ENCODE data around the gene PRSS48.

DNA sequence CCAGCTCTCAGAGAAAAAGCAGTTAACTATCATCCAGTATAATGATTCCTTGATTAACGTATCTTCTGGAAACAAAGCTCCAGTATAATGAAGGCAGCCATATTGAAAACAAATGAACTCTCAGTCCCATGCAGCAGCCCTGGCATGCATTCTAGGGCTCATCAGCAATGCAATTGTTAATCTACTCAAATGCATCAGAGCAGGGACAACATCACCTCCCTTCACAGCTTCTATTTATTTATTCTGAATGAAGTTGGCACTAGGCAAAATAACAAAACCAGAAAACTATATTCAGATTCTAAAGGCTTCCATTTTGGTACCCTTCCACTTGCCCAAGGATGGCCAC lies 37.0 kb downstream of the PRSS48 start:
- no peak for TF ChIP-seq POLR2A (IDR thresholded peaks at IDR 0.05)
- TF ChIP-seq, protein P1, sequence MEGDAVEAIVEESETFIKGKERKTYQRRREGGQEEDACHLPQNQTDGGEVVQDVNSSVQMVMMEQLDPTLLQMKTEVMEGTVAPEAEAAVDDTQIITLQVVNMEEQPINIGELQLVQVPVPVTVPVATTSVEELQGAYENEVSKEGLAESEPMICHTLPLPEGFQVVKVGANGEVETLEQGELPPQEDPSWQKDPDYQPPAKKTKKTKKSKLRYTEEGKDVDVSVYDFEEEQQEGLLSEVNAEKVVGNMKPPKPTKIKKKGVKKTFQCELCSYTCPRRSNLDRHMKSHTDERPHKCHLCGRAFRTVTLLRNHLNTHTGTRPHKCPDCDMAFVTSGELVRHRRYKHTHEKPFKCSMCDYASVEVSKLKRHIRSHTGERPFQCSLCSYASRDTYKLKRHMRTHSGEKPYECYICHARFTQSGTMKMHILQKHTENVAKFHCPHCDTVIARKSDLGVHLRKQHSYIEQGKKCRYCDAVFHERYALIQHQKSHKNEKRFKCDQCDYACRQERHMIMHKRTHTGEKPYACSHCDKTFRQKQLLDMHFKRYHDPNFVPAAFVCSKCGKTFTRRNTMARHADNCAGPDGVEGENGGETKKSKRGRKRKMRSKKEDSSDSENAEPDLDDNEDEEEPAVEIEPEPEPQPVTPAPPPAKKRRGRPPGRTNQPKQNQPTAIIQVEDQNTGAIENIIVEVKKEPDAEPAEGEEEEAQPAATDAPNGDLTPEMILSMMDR (IDR thresholded peaks at IDR 0.05), result no peak

Measured in uterus (tissue), 2 donors.